ENCODE measurements around the gene OLFM1. TPM values are rescaled to one million over a fixed set of nuclear protein-coding genes. Genes with fewer than 3 reads are reported as not detected.

The OLFM1 gene
- total RNA-seq, 1 donor from 2014 or later, result not detected

DNA sequence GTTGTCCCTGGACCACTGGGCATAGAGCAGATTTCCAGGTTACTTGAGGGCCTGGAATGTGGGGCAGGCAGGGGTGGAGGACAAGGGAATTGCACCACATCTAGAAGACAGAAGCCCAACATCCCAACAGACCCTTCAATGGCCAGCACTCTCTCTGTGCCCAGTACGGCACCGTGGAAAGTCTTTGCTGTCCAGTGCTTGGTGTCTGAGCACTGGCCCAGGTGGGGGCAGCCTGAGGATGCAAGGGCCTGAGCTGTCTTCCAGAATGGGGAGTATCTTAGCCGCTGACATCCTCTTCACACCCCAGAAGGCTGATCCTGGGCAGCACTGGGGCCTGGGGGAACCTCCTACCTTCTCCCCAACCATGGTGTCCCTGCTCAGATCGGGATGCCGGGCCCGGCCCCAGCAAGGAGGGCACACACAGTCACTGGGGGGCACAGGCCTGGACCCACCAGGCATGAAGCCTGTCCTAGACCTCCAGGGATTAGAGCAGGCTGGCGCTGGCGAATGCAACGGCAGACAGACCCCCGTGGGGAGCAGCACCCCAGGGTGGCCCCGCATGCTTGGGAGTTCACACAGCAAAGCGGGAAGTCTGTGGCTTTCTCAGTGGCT is 40.6 kb upstream of the OLFM1 start:
- ChIA-PET CTCF (no interaction called here), POLR2A (no interaction called here)
- Mint-ChIP-seq H3K9me3 (no peaks in the 10 kb centered on the region), H3K4me1 (peaks cover 1% of the 10 kb centered on the region), H3K27me3 (peaks cover 19% of the 10 kb centered on the region), H3K27ac (no peak overlapping the region), H3K36me3 (ENCODE audit: low read depth) (no peaks in the 10 kb centered on the region), H3K4me3 (no peak overlapping the region)
- intact Hi-C loops (cut with micrococcal nuclease), result no loop called here
- DNase-seq, result no peak
- no peak for ATAC-seq (ENCODE audit: low read depth)
- TF ChIP-seq, protein P1, sequence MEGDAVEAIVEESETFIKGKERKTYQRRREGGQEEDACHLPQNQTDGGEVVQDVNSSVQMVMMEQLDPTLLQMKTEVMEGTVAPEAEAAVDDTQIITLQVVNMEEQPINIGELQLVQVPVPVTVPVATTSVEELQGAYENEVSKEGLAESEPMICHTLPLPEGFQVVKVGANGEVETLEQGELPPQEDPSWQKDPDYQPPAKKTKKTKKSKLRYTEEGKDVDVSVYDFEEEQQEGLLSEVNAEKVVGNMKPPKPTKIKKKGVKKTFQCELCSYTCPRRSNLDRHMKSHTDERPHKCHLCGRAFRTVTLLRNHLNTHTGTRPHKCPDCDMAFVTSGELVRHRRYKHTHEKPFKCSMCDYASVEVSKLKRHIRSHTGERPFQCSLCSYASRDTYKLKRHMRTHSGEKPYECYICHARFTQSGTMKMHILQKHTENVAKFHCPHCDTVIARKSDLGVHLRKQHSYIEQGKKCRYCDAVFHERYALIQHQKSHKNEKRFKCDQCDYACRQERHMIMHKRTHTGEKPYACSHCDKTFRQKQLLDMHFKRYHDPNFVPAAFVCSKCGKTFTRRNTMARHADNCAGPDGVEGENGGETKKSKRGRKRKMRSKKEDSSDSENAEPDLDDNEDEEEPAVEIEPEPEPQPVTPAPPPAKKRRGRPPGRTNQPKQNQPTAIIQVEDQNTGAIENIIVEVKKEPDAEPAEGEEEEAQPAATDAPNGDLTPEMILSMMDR (IDR thresholded peaks at IDR 0.05), result no peak

DNA sequence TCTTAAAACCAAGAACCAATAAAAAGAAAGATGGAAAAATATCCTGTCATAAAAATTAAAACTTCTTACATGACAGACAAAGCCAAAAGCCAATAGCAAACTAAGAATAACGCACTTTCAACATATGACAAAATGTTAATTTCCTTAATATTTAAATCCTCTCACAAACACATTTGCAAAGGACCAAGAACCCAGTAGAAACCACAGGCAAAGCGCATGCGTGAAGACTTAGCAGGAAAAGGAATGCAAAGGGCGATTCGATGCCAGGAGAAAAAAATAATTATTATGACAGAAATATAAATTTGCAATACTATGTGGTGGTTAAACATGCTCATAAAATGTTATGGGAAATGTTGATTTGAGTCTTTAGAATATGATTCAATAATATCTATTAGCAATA is 39.9 kb upstream of the OLFM1 start:
- ChIA-PET POLR2A (no interaction called here), CTCF (no interaction called here)
- ATAC-seq (ENCODE audit: low read depth) (no peak), DNase-seq (no peak)
- Mint-ChIP-seq H3K27ac (no peak overlapping the region), H3K27me3 (peaks cover 19% of the 10 kb centered on the region), H3K4me3 (no peak overlapping the region), H3K9me3 (no peaks in the 10 kb centered on the region), H3K4me1 (peaks cover 8% of the 10 kb centered on the region), H3K36me3 (ENCODE audit: low read depth) (no peaks in the 10 kb centered on the region)
- intact Hi-C loops (cut with micrococcal nuclease), result no loop called here
- TF ChIP-seq, protein P1 (IDR thresholded peaks at IDR 0.05), result no peak

DNA sequence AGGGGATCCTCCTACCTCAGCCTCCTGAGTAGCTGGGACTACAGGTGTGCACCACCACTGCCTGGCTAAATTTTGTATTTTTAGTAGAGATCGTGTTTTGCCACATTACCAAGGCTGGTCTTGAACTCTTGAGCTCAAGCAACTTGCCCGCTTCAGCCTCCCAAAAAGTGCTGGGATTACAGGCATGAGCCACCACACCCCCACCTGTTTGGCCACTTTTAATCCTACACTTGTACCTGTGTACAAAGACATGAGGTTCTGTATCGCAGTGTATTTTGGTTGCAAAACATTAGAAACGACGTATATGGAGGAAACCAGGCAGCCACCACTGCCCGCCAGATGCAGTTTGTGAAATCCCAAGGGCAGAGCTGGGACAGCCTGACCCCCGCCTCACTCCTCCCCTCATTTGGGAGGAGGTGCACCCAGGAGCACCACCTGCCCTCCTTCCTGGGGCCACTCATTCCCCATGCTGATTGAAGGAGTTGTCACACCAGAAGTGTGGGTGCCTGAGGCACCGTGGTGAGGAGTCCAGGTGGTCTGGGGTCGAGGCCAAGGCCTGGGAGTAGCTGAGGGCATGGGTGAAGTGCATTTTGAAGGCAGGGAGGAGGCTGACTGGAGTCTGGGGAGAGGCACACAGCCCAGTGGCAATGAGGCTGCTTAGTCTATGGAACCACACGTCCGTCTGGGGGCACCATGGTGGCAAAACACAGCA is 39.3 kb upstream of the OLFM1 start:
- H3K27me3 Mint-ChIP-seq, result peaks cover 20% of the 10 kb centered on the region
- H3K27ac Mint-ChIP-seq, result no peak overlapping the region
- no peaks in the 10 kb centered on the region for H3K36me3 Mint-ChIP-seq (ENCODE audit: low read depth)
- H3K4me3 Mint-ChIP-seq, result no peak overlapping the region
- H3K4me1 Mint-ChIP-seq, result peaks cover 13% of the 10 kb centered on the region
- ATAC-seq (ENCODE audit: low read depth) (no peak), DNase-seq (no peak)
- POLR2A ChIA-PET, result no interaction called here
- TF ChIP-seq, protein P1 (IDR thresholded peaks at IDR 0.05), result no peak
- CTCF ChIA-PET, result no interaction called here
- intact Hi-C loops (cut with micrococcal nuclease), result no loop called here
- H3K9me3 Mint-ChIP-seq, result no peaks in the 10 kb centered on the region

DNA sequence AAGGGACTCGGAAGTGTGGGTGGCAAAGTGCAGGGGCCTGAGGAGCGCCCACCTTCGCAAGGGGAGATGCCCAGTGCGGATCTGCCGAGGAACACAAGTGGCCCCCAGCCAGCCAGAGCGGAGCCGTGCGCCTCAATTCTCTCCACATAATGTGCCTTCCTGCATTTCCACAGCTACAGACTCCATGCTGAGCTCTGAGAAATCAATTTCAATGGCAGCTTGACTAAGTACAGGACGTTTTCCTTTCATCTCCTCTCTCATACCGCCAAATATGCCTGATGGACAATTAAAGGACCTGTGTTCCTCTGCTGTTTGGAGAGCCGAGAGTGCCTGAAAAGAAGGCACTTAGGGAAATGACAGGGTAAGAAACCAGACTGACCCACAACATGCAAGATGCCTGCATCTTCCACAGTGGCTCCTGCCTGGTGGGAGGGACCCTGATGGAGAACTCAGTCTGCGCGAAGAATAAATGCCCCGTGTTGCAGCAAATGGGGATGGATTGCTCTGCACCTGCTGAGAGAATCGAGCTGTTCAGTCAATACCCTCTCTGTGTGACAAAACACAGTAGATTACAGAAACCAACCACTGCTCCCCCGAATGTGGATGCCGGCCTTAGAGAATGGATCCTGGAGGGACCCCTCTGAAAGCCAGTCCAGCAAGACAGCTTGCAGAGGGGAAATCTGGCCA is 38.6 kb upstream of the OLFM1 start:
- TF ChIP-seq, protein P1 (IDR thresholded peaks at IDR 0.05), result no peak
- no peak for ATAC-seq (ENCODE audit: low read depth)
- no peak for DNase-seq
- ChIA-PET CTCF (no interaction called here), POLR2A (no interaction called here)
- no peaks in the 10 kb centered on the region for H3K36me3 Mint-ChIP-seq (ENCODE audit: low read depth)
- H3K4me1 Mint-ChIP-seq, result peaks cover 17% of the 10 kb centered on the region
- H3K27me3 Mint-ChIP-seq, result peaks cover 18% of the 10 kb centered on the region
- H3K27ac Mint-ChIP-seq, result no peak overlapping the region
- H3K4me3 Mint-ChIP-seq, result no peak overlapping the region
- intact Hi-C loops (cut with micrococcal nuclease), result no loop called here
- H3K9me3 Mint-ChIP-seq, result no peaks in the 10 kb centered on the region

DNA sequence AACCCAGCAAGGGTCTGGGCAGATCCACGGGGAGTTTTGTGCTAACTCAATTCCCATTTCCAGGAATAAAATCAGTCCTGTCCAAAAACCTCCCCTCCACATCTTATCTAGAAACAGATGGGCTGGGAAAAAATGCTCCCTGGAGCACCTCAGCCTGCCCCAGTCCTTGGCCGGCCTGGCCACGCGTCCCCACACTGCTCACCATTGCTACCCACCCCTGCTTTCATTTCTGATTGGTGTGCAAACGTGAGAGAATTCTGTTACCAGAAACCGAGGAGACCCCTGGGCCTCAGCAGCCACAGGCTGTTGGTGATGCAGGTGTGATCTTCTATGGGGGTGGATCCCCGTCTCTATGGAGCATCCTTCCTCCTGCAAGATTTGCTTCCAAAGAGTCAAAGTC is 38.0 kb upstream of the OLFM1 start:
- Mint-ChIP-seq H3K4me3 (no peak overlapping the region), H3K27me3 (peaks cover 14% of the 10 kb centered on the region)

More for the DNA sequence above, 38.0 kb upstream of the OLFM1 start:
- H3K36me3 Mint-ChIP-seq (ENCODE audit: low read depth), result no peaks in the 10 kb centered on the region
- peaks cover 17% of the 10 kb centered on the region for H3K4me1 Mint-ChIP-seq
- no peaks in the 10 kb centered on the region for H3K9me3 Mint-ChIP-seq
- no peak for DNase-seq
- intact Hi-C loops (cut with micrococcal nuclease), result no loop called here
- POLR2A ChIA-PET, result no interaction called here
- no peak overlapping the region for H3K27ac Mint-ChIP-seq
- no peak for ATAC-seq (ENCODE audit: low read depth)
- TF ChIP-seq, protein P1 (IDR thresholded peaks at IDR 0.05), result no peak
- CTCF ChIA-PET, result no interaction called here

Measured in activated B cell treated with CpG ODN at 0.5 μM for 24 hours (primary cell).